GM21360 (cell line): Measurements from ENCODE around the gene EXOSC3.
A peak's percentile ranks its signal among the peaks of the same experiment; 100 is the strongest.
"Not testable (repeated sequence)": the region's sequence is repeated elsewhere in the genome, so short reads cannot be mapped to it uniquely, and the experiment has no call there.

ENCODE experiments used
- ATAC-seq: cut with Tn5 transposase; IDR thresholded peaks from one replicate; pipeline ENCODE4 v1.9.1; 2021; ENCODE audit warnings: mild to moderate bottlenecking, moderate library complexity; ENCODE audit not compliant: unreplicated experiment

EXOSC3 gene

GRCh38 chr9:37784616-37785483 lies at the start of gene EXOSC3:
EXOSC3 (minus strand) TSS chr9:37785064; CDS start chr9:37785044, 20 bp downstream.
- peak; percentile 76 for ATAC-seq

GRCh38 chr9:37827483-37828165 lies 42.8 kb upstream of the EXOSC3 start:
- ATAC-seq = no peak

GRCh38 chr9:37825174-37825573 lies 40.3 kb upstream of the EXOSC3 start:
- ATAC-seq = not testable (repeated sequence)

GRCh38 chr9:37820142-37820541 lies 35.3 kb upstream of the EXOSC3 start:
- ATAC-seq = no peak

- no peak for ATAC-seq
These were observed 34.0 kb upstream of the EXOSC3 start for GRCh38 chr9:37818849-37819248.

- no peak for ATAC-seq
These were observed 28.0 kb upstream of the EXOSC3 start for GRCh38 chr9:37812773-37813379.

GRCh38 chr9:37811906-37812476 lies 27.1 kb upstream of the EXOSC3 start:
- ATAC-seq = no peak

DNA sequence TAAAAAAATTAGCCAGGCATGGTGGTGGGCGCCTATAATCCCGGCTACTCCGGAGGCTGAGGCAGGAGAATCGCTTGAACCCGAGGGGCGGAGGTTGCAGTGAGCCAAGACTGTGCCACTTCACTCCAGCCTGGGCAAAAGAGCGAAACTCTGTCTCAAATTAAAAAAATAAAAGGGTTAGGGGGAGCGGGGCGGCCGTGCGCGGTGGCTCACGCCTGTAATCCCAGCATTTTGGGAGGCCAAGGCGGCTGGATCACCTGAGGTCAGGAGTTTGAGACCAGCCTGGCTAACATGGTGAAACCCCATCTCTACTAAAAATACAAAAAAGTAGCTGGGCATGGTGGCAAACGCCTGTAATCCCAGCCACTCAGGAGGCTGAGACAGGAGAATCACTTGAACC lies 24.8 kb upstream of the EXOSC3 start:
- not testable (repeated sequence) for ATAC-seq

GRCh38 chr9:37806271-37806670 lies 21.4 kb upstream of the EXOSC3 start:
- no peak for ATAC-seq

- ATAC-seq = no peak
These were observed 17.3 kb upstream of the EXOSC3 start for GRCh38 chr9:37801959-37802711.

GRCh38 chr9:37801287-37801850 lies 16.5 kb upstream of the EXOSC3 start:
- ATAC-seq = peak; percentile 40

DNA sequence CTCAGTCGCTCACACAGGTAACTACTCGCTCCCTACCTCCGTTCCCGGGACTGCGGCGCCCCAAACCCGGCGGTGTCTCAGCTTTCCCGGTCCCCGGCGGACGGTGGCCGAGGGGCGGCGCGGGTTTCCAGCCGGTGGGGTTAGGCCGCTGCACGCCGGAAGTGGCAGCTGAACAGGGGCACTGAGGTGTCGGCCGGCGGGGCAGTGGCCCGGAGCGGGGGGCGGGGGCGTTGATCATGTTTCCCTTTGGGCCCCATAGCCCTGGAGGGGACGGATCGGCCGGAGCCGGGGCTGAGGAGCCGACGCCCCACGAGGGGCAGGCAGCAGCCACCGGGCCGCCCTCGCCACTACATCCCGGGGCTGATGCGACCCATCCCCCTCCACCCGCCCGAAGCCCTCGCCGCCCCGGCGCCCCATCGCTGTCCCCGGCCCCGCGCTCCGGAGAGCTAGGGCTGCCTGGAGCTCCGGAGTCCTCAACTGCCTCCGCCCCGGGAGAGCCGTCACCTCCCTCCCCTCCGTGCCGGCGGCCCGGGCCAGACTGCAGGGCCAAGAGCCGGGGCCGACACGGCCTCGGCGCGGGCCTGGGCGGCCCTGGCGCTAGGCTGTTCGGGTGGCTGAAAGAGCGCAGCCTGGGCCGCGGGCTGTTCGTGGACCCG lies 15.9 kb upstream of the EXOSC3 start, which contains the start of gene DCAF10:
TSS of gene DCAF10 (plus strand) at position 167 of the 656 bp plus-strand sequence. CDS start at position 237, 70 bp downstream.
- ATAC-seq = peak; percentile 65

DNA sequence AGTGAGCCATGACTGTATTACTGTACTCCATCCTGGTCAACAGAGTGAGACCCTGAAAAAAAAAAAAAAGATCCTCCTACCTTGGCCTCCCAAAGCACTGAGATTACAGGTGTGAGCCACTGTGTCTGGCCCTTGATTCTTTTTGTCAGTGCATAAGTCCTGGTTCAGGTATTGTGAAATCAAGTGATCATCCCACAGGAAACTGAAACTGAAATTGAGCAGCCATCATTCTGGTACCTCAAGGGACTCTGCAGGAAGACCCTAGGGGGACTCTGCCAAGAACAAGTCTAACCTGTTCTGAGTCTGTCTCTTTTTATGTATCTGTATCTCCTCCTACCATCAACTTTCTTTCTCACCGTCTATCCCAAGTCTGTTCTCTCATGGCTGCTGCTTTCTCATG lies 13.8 kb upstream of the EXOSC3 start:
- ATAC-seq = no peak

- ATAC-seq = no peak
These were observed 11.4 kb upstream of the EXOSC3 start for GRCh38 chr9:37796232-37796631.

DNA sequence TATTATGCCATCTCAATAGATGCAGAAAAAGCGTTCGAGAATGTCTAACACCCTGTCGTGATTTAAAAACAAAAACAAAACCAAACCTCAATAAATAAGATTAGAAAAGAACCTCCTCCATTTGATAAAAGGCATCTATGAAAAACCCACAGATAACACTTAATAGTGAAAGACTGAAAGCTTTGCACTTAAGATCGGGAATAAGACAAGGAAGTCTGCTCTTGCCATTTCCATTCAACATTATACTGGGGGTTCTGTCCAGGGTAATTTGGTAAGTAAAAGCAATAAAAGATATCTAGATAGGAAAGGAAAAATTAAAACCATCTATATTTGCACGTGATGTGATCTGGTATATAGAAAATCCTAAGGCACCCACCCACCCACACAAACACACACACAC lies 7.3 kb upstream of the EXOSC3 start:
- no peak for ATAC-seq

- ATAC-seq = no peak
These were observed 5.2 kb upstream of the EXOSC3 start for GRCh38 chr9:37790096-37790495.

DNA sequence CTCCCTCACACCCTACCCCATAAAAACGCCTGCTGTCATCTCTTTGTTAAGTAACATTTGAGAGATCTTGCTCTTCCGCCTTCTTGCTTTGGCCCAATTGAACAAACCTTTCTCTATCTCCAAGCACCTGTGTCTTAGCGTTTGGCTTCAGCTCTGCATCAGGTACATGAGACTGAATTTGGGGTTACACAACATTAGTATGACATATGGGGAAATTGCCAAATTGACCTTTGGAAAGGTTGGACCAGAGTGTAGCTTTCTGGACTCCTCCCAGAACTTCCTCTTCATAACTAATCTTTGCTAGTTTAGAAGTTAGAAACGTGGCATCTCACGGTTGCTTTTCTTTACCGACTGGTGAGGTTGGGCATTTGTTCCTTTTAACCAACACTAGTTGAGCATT lies 3.5 kb upstream of the EXOSC3 start:
- ATAC-seq = no peak

GRCh38 chr9:37787059-37787458 lies 2.2 kb upstream of the EXOSC3 start:
- ATAC-seq = no peak

- ATAC-seq = no peak
These were observed 611 bp downstream of the EXOSC3 start for GRCh38 chr9:37784291-37784615.

DNA sequence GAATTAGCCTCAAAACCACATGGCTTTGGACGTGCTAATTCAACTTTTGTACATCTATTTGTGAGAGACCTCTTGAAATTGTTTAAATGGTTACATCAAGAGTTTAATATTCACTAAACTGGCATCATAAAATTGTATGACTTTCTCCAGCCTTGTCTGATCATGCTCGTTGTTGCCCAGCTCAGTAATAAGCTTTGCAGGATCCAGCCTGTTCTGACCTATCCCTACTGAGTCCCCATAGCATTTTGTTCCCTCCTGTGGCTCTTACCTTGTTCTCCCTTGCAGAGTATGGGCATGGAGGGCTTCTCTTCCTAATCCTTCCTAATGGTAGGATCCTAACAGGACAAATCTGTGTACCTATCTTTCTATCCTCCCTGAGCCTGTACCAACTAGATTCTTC lies 6.3 kb downstream of the EXOSC3 start:
- ATAC-seq = no peak
